ENCODE data around the gene RPUSD3. TPM values are rescaled to one million over a fixed set of nuclear protein-coding genes. Genes with fewer than 3 reads are reported as not detected.

The RPUSD3 gene
- total and polyA plus RNA-seq, 2 of the 4 experiments (the other 2 are of a cell fraction) = 30.3 to 49.4 TPM

DNA sequence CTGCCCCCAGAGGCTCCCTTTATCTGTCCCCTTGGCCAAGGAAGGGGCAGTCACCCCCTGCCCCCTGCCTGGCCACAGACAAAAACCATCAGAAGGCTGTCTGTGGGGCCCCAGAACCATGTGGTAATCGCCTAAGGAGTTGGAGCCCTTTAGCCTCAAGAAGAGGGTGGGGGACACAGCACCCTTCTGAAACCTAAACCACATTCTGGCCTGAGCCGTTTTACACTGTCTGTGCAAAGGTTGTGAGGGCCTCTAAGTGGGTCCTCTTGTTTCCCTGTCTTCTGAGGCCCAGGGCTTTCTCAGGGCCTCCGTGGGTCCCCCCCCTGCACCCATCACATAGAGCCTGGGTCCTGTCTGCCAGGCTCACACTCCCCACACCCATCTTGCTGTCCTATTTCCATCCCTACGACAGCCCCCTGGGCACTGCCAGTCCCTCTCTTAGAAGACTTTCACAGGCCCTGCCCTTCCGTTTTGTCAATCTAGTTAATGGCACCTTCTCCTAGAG, 17.9 kb upstream of the RPUSD3 start:
- no peaks in the 10 kb centered on the region for H3K36me3 ChIP-seq (ENCODE audit: control insufficient read depth, insufficient read depth, low read length)
- no peak overlapping the region for H4K5ac ChIP-seq (ENCODE audit: low read depth, low read length)
- WGBS, 2 experiments (ENCODE audit: extremely low coverage in 2 of 2, insufficient read length in 1 of 2) = 93% methylated on average over 3 of the region's 5 CpGs; no CpG with 5 or more reads in 1 of the 2 experiments
- no peak overlapping the region for H2BK5ac ChIP-seq (ENCODE audit: low read depth, low read length, poor library complexity, severe bottlenecking)
- no peak overlapping the region for H4K8ac ChIP-seq (ENCODE audit: low read depth in 2 of 2, low read length in 2 of 2)
- no peak overlapping the region for H3K18ac ChIP-seq (ENCODE audit: low read depth, low read length)
- TF ChIP-seq POLR2A (IDR thresholded peaks at IDR 0.05; ENCODE audit: low read depth, low read length) (no peak), RFX5 (IDR thresholded peaks at IDR 0.05; ENCODE audit: low read depth, low read length) (no peak), BHLHE40 (IDR thresholded peaks at IDR 0.05; ENCODE audit: low read depth, low read length) (no peak), NFE2L2 (IDR thresholded peaks at IDR 0.05; ENCODE audit: low read depth, low read length) (no peak), MAZ (IDR thresholded peaks at IDR 0.05; ENCODE audit: borderline replicate concordance, low read depth, low read length) (no peak), RAD21 (IDR thresholded peaks at IDR 0.05; ENCODE audit: low read length) (no peak), FOS (IDR thresholded peaks at IDR 0.05; ENCODE audit: low read depth, low read length) (no peak), CEBPB (IDR thresholded peaks at IDR 0.05; ENCODE audit: low read depth, low read length) (no peak), SMC3 (IDR thresholded peaks at IDR 0.05; ENCODE audit: low read depth, low read length) (no peak), MXI1 (IDR thresholded peaks at IDR 0.05; ENCODE audit: borderline replicate concordance, low read depth, low read length) (no peak), MAFK (IDR thresholded peaks at IDR 0.05; ENCODE audit: low read depth, low read length) (no peak), RCOR1 (IDR thresholded peaks at IDR 0.05; ENCODE audit: insufficient replicate concordance, low read length) (no peak), CHD1 (IDR thresholded peaks at IDR 0.05; ENCODE audit: low read depth, low read length) (no peak)
- TF ChIP-seq, protein P1, sequence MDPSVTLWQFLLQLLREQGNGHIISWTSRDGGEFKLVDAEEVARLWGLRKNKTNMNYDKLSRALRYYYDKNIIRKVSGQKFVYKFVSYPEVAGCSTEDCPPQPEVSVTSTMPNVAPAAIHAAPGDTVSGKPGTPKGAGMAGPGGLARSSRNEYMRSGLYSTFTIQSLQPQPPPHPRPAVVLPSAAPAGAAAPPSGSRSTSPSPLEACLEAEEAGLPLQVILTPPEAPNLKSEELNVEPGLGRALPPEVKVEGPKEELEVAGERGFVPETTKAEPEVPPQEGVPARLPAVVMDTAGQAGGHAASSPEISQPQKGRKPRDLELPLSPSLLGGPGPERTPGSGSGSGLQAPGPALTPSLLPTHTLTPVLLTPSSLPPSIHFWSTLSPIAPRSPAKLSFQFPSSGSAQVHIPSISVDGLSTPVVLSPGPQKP (IDR thresholded peaks at IDR 0.05; ENCODE audit: borderline replicate concordance, low read depth, low read length) = no peak
- TF ChIP-seq, protein P2, sequence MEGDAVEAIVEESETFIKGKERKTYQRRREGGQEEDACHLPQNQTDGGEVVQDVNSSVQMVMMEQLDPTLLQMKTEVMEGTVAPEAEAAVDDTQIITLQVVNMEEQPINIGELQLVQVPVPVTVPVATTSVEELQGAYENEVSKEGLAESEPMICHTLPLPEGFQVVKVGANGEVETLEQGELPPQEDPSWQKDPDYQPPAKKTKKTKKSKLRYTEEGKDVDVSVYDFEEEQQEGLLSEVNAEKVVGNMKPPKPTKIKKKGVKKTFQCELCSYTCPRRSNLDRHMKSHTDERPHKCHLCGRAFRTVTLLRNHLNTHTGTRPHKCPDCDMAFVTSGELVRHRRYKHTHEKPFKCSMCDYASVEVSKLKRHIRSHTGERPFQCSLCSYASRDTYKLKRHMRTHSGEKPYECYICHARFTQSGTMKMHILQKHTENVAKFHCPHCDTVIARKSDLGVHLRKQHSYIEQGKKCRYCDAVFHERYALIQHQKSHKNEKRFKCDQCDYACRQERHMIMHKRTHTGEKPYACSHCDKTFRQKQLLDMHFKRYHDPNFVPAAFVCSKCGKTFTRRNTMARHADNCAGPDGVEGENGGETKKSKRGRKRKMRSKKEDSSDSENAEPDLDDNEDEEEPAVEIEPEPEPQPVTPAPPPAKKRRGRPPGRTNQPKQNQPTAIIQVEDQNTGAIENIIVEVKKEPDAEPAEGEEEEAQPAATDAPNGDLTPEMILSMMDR (conservative IDR thresholded peaks at IDR 0.05; ENCODE audit: low read depth, low read length) = no peak
- TF ChIP-seq, protein P3, sequence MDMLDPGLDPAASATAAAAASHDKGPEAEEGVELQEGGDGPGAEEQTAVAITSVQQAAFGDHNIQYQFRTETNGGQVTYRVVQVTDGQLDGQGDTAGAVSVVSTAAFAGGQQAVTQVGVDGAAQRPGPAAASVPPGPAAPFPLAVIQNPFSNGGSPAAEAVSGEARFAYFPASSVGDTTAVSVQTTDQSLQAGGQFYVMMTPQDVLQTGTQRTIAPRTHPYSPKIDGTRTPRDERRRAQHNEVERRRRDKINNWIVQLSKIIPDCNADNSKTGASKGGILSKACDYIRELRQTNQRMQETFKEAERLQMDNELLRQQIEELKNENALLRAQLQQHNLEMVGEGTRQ (IDR thresholded peaks at IDR 0.05; ENCODE audit: low read depth, low read length) = no peak
- no peak overlapping the region for H3K9ac ChIP-seq (ENCODE audit: low read depth, low read length)
- BruUV-seq (replicated peaks) = no TSS peak
- no peak overlapping the region for H2BK120ac ChIP-seq (ENCODE audit: low read depth, low read length)
- H3K4me2 ChIP-seq (ENCODE audit: low read depth, low read length) = no peak overlapping the region
- H2BK20ac ChIP-seq (ENCODE audit: low read depth, low read length) = no peak overlapping the region
- H3K9me1 ChIP-seq (ENCODE audit: insufficient read depth, low read length) = 0 out of 2 replicates have a peak, but pooled peaks cover 3% of the 10 kb centered on the region
- H3K9me3 ChIP-seq (ENCODE audit: control insufficient read depth, insufficient read depth, low read length) = no peaks in the 10 kb centered on the region
- no peak overlapping the region for H2BK15ac ChIP-seq (ENCODE audit: low read depth, low read length)
- no peak overlapping the region for H3K4ac ChIP-seq (ENCODE audit: low read depth, low read length)
- intact Hi-C loops (cut with micrococcal nuclease) = no loop called here
- no peaks in the 10 kb centered on the region for H3K79me1 ChIP-seq (ENCODE audit: low read depth in 1 of 2, low read length in 2 of 2)
- H3K4me1 ChIP-seq (ENCODE audit: control insufficient read depth, insufficient read depth, low read length) = peaks cover 9% of the 10 kb centered on the region
- no peaks in the 10 kb centered on the region; the same call in 1 of the 2 replicates for H3K27me3 ChIP-seq (ENCODE audit: control insufficient read depth, insufficient read depth, low read length)
- H2AFZ ChIP-seq (replicated peaks; ENCODE audit: low read length, poor library complexity) = no peak overlapping the region
- no peak for ATAC-seq (ENCODE audit: low read depth)
- H3K56ac ChIP-seq (ENCODE audit: extremely low read depth, insufficient read depth, low read length) = no peak overlapping the region
- ChIA-PET POLR2A (ENCODE audit: unreplicated experiment) (no interaction called here), CTCF (no interaction called here)
- no peak overlapping the region for H3K4me3 ChIP-seq (ENCODE audit: insufficient read depth, low read depth, low read length)
- H4K91ac ChIP-seq (ENCODE audit: insufficient read depth, low read depth, low read length) = no peak overlapping the region
- H4K20me1 ChIP-seq (ENCODE audit: insufficient read depth, low read length) = no peaks in the 10 kb centered on the region
- DNase-seq = no peak
- H2AK5ac ChIP-seq (ENCODE audit: low read depth, low read length) = no peak overlapping the region
- no peak overlapping the region for H3K23ac ChIP-seq (ENCODE audit: low read depth, low read length)
- H3K27ac ChIP-seq (ENCODE audit: insufficient read depth, low read length) = no peak overlapping the region
- H3K14ac ChIP-seq (replicated peaks; ENCODE audit: low read depth, low read length) = no peak overlapping the region
- no peak overlapping the region for H2AK9ac ChIP-seq (replicated peaks; ENCODE audit: low read depth, low read length, poor library complexity)
- dilution Hi-C loops (cut with HindIII; ENCODE audit: low sequenced_read_pairs, unreplicated experiment) = no loop called here
- in situ Hi-C loops (cut with MboI; ENCODE audit: low sequenced_read_pairs) = no loop called here
